ENCODE data around the gene SYT1. TPM values are rescaled to one million over a fixed set of nuclear protein-coding genes. Genes with fewer than 3 reads are reported as not detected.

SYT1 gene
- total RNA-seq, 3 donors from 2014 or later = 1.4 to 11.8 (median 2.0) TPM

- Histone ChIP-seq H3K4me1 (ENCODE audit: low read depth) (no peaks in the 10 kb centered on the region), H3K36me3 (ENCODE audit: low read depth) (no peaks in the 10 kb centered on the region), H3K4me3 (no peak overlapping the region), H3K9me3 (no peaks in the 10 kb centered on the region)
- DNase-seq = peak in 1 of 3 donors; percentile 68
- no peak for TF ChIP-seq CTCF (IDR thresholded peaks at IDR 0.05)
- peak; percentile 82 for ATAC-seq
- intact Hi-C loops (cut with DNase I, micrococcal nuclease) = no loop called here
These were observed 480.6 kb downstream of the SYT1 start for GRCh38 chr12:79344855-79345847.

GRCh38 chr12:79347866-79348265 lies 483.3 kb downstream of the SYT1 start:
- intact Hi-C loops (cut with DNase I, micrococcal nuclease) = no loop called here
- Histone ChIP-seq H3K9me3 (no peaks in the 10 kb centered on the region), H3K36me3 (ENCODE audit: low read depth) (no peaks in the 10 kb centered on the region), H3K4me3 (no peak overlapping the region), H3K4me1 (ENCODE audit: low read depth) (no peaks in the 10 kb centered on the region)
- no peak for TF ChIP-seq CTCF (IDR thresholded peaks at IDR 0.05)
- no peak for DNase-seq
- no peak for ATAC-seq

GRCh38 chr12:79351251-79351650 lies 486.7 kb downstream of the SYT1 start:
- intact Hi-C loops (cut with DNase I, micrococcal nuclease) = no loop called here
- Histone ChIP-seq H3K4me1 (ENCODE audit: low read depth) (no peaks in the 10 kb centered on the region), H3K9me3 (no peaks in the 10 kb centered on the region), H3K36me3 (ENCODE audit: low read depth) (no peaks in the 10 kb centered on the region), H3K4me3 (no peak overlapping the region)
- ATAC-seq = no peak
- no peak for DNase-seq
- TF ChIP-seq CTCF (IDR thresholded peaks at IDR 0.05) = no peak

- DNase-seq (no peak), ATAC-seq (no peak)
- H3K4me1 ChIP-seq (ENCODE audit: low read depth) = no peaks in the 10 kb centered on the region
- intact Hi-C loops (cut with DNase I, micrococcal nuclease) = no loop called here
- no peak overlapping the region for H3K4me3 ChIP-seq
- no peaks in the 10 kb centered on the region for H3K36me3 ChIP-seq (ENCODE audit: low read depth)
- no peaks in the 10 kb centered on the region for H3K9me3 ChIP-seq
- TF ChIP-seq CTCF (IDR thresholded peaks at IDR 0.05) = no peak
These were observed 491.6 kb downstream of the SYT1 start for GRCh38 chr12:79356216-79356615.

- ATAC-seq (no peak), DNase-seq (no peak)
- H3K9me3 ChIP-seq = no peaks in the 10 kb centered on the region
- intact Hi-C loops (cut with DNase I, micrococcal nuclease) = no loop called here
- H3K4me3 ChIP-seq = no peak overlapping the region
- no peaks in the 10 kb centered on the region for H3K36me3 ChIP-seq (ENCODE audit: low read depth)
- H3K4me1 ChIP-seq (ENCODE audit: low read depth) = no peaks in the 10 kb centered on the region
- no peak for TF ChIP-seq CTCF (IDR thresholded peaks at IDR 0.05)
These were observed 492.5 kb downstream of the SYT1 start for GRCh38 chr12:79357048-79357447.
